ENCODE data around the gene ZNF385C.

DNA sequence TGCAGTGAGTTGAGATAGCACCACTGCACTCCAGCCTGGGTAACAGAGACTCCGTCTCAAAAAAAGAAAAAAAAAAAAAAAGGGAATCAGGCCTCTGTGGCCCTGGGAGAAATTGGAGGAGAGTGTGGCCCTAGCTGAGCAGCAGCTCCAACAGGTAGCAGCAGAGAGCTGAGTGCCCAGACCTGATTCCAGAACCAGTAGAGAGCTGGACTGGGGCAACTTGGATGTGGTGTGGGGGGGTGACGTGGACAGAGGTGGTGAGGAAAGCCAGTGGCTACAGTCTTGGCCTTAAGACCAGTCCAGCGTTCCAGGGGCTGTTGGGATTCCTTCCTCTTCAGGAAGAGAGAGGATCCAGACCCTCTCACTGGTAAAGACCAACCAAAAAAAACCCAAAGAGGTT, 26.0 kb upstream of the ZNF385C start:
- TF ChIP-seq, protein P1, sequence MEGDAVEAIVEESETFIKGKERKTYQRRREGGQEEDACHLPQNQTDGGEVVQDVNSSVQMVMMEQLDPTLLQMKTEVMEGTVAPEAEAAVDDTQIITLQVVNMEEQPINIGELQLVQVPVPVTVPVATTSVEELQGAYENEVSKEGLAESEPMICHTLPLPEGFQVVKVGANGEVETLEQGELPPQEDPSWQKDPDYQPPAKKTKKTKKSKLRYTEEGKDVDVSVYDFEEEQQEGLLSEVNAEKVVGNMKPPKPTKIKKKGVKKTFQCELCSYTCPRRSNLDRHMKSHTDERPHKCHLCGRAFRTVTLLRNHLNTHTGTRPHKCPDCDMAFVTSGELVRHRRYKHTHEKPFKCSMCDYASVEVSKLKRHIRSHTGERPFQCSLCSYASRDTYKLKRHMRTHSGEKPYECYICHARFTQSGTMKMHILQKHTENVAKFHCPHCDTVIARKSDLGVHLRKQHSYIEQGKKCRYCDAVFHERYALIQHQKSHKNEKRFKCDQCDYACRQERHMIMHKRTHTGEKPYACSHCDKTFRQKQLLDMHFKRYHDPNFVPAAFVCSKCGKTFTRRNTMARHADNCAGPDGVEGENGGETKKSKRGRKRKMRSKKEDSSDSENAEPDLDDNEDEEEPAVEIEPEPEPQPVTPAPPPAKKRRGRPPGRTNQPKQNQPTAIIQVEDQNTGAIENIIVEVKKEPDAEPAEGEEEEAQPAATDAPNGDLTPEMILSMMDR (conservative IDR thresholded peaks at IDR 0.05 in 1 of 2, IDR thresholded peaks at IDR 0.05 in 1 of 2; ENCODE audit: extremely low read depth in 1 of 2, insufficient read depth in 1 of 2, low read depth in 1 of 2, low read length in 2 of 2) = peak in 1 of 2 donors; percentile 3
- TF ChIP-seq EZH2 (IDR thresholded peaks at IDR 0.05; ENCODE audit: borderline replicate concordance, low read length) = no peak

Data from mammary epithelial cell (primary cell).